HL-60 (cell line): Measurements from ENCODE around the gene UNC13D.

Experiments
- DNase-seq, 2 experiments: peaks; one replicate each; pipeline ENCODE4 v3.0.0-alpha.2; 2010 to 2020; ENCODE audit warnings: low read depth in 1 of 2, low spot score in 1 of 2
- H3K27ac ChIP-seq: fragments of 250-450 bp; sonication (Bioruptor Pico); replicated peaks from 2 replicates; pipeline ENCODE4 v1.5.1; 2020; ENCODE audit warnings: mild to moderate bottlenecking, moderate library complexity
- H3K27me3 ChIP-seq: fragments of 250-450 bp; sonication (Bioruptor Pico); 2 replicates; pipeline ENCODE4 v1.5.1; 2021; ENCODE audit warnings: mild to moderate bottlenecking, moderate library complexity; ENCODE audit not compliant: insufficient read depth, poor library complexity, severe bottlenecking
- H3K4me3 ChIP-seq: replicated peaks from 2 replicates; pipeline ENCODE4 v1.5.1; 2011; ENCODE audit warnings: mild to moderate bottlenecking, control low read depth, low read length; ENCODE audit not compliant: insufficient read depth
- CTCF ChIP-seq: IDR thresholded peaks from one replicate; pipeline ENCODE4 v1.5.1; 2011; ENCODE audit warnings: low read length, control low read depth, inconsistent platforms; ENCODE audit not compliant: insufficient read depth
- GABPA ChIP-seq: IDR thresholded peaks from 2 replicates; pipeline ENCODE4 v1.6.1; 2012; ENCODE audit warnings: low read depth
- POLR2AphosphoS5 ChIP-seq: IDR thresholded peaks from 2 replicates; pipeline ENCODE4 v1.6.1; 2012; ENCODE audit warnings: low read depth
- REST ChIP-seq: IDR thresholded peaks from 2 replicates; pipeline ENCODE4 v1.6.1; 2012; ENCODE audit warnings: low read depth; ENCODE audit not compliant: insufficient replicate concordance
- SPI1 ChIP-seq: IDR thresholded peaks from 2 replicates; pipeline ENCODE4 v1.6.1; 2012; ENCODE audit warnings: low read depth, mild to moderate bottlenecking, borderline replicate concordance

Gene UNC13D

GRCh38 chr17:75832164-75832651, 12.0 kb downstream of the UNC13D start:
- no peak overlapping the region for H3K4me3 ChIP-seq
- peak overlapping the region; percentile 29; the same call in 1 of the 2 replicates for H3K27ac ChIP-seq
- TF ChIP-seq SPI1 = no peak
- TF ChIP-seq CTCF = no peak
- TF ChIP-seq POLR2AphosphoS5 = no peak
- no peak for TF ChIP-seq GABPA
- TF ChIP-seq REST = no peak
- no peaks in the 10 kb centered on the region for H3K27me3 ChIP-seq
- DNase-seq = peak in 1 of 2 experiments; percentile 32

GRCh38 chr17:75831032-75831571, 13.1 kb downstream of the UNC13D start:
- TF ChIP-seq GABPA = no peak
- no peak for TF ChIP-seq CTCF
- no peak for TF ChIP-seq REST
- no peak for TF ChIP-seq POLR2AphosphoS5
- no peak for TF ChIP-seq SPI1
- no peak overlapping the region for H3K4me3 ChIP-seq
- DNase-seq = no peak
- no peaks in the 10 kb centered on the region for H3K27me3 ChIP-seq
- no peak overlapping the region for H3K27ac ChIP-seq

GRCh38 chr17:75830164-75831031, 13.8 kb downstream of the UNC13D start:
- no peak overlapping the region for H3K4me3 ChIP-seq

More at GRCh38 chr17:75830164-75831031, 13.8 kb downstream of the UNC13D start:
- H3K27ac ChIP-seq = no peak overlapping the region
- DNase-seq = no peak
- no peaks in the 10 kb centered on the region for H3K27me3 ChIP-seq
- no peak for TF ChIP-seq REST
- TF ChIP-seq CTCF = peak; percentile 8
